Activated CD4-positive, alpha-beta T cell treated with anti-CD3 and anti-CD28 coated beads for 4 hours (primary cell): Measurements from ENCODE around the gene KBTBD7.
"Not testable (repeated sequence)": the region's sequence is repeated elsewhere in the genome, so short reads cannot be mapped to it uniquely, and the experiment has no call there.

Experiments used
- DNase-seq, 2 donors: peaks; one replicate each; pipeline ENCODE4 v3.0.0-alpha.2; 2020

The KBTBD7 gene

DNA sequence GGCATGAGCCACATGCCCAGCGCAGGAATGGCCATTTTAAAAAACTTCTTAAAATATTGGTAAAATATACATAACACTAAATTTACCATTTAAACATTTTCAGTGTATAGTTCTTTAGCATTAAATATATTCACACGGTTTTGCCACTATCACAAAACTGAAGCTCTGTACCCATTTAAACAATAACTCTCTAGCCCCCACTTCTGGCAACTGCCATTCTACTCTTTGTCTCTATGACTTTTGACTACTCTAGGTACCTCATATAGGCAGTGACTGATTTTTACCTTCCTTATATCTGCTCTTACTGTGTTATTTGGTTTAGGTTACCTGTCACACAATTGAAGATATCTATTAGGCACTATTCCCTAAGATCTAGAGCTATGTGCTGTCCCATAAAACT, 2.3 kb upstream of the KBTBD7 start:
- peak in 1 of 2 donors; percentile 6 for DNase-seq

DNA sequence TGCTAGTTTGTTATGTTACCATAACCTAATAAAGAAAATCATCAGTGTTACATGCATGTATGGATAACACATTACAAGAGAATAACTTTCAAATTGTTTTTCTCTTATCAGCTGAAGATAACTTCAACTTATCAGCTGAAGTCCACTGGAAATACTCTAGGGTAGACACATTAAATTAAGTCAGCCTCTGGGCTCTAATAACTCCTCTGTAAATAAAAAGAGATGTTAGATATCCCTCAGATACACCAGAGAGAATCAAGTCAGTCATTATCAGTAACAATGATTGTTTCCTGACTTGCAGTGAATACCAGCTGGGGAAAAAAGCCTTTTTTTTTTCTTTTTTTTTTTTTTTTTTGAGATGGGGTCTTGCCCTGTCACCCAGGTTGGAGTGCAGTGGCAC, 1.6 kb upstream of the KBTBD7 start:
- DNase-seq = no peak

DNA sequence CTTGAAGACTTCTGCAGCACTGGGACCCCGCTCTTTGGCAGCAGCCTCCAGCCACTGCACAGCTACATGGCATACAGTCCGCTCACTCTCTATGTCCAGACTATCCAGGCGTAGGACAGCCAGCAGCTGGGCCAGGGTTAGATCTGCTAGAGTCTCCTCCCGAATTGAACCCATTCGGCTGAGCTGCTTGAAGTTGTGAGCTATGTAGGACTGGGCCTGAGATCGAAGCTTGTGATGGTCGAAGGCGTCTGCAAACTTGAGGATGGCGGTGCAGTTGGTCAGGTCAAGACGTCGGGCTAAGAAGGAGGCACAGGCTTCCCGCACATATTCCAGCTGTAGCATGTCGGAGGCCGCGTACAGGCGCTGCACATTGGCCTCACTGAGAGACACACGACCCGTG, 900 bp downstream of the KBTBD7 start:
- no peak for DNase-seq

DNA sequence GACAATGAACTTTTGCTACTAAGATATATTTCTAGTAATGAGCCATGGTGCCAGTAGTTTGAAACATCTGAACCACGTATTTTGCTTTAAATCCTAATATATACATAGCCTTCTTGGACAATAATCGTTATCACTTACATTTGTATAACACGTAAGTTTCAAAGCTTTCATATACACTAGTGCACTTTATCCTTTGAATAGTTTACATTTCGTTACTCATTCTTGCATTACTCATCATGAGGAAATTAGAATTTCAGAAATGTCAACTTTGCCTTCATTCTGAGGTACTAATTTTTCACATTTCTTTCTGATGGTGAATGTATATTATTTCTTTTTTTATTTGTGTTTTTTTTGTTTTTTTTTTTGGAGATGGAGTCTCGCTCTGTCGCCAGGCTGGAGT, 5.8 kb downstream of the KBTBD7 start:
- no peak for DNase-seq

DNA sequence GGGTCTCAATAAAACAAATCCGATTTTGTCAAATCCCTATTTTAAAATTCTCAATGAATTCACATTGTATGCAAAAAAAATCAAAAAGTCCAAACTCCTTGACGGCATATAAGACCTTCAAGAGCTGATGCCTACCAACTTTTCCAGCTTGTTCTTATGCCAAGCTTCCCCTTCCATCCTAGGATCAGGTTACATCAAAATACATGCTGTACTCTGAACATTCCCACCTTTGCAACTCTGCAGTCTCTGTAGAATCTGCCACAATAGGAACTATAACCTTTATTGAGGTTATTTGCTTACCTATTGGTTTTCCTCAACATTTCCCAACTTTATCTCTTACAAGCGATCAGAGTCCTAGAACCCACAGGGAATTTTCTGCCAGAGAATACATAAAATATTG, 7.9 kb downstream of the KBTBD7 start:
- DNase-seq = no peak

DNA sequence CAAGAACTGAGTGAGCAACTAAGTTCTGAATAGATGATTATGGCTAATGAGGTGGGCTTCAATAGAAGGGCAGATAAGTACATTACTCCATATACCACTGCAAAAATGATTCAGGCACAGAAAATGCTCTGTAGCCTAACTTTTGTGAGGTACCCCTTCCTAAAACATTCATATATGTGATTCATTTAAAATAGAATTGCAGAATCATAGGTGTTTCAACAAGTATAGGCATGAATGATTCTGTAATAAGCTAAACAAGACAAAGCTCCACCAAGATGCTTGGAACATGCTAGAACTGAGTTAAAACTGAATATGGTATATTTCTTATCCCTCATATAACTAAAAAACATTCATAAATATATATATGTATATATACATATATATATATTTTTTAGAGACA, 12.1 kb downstream of the KBTBD7 start:
- no peak for DNase-seq

DNA sequence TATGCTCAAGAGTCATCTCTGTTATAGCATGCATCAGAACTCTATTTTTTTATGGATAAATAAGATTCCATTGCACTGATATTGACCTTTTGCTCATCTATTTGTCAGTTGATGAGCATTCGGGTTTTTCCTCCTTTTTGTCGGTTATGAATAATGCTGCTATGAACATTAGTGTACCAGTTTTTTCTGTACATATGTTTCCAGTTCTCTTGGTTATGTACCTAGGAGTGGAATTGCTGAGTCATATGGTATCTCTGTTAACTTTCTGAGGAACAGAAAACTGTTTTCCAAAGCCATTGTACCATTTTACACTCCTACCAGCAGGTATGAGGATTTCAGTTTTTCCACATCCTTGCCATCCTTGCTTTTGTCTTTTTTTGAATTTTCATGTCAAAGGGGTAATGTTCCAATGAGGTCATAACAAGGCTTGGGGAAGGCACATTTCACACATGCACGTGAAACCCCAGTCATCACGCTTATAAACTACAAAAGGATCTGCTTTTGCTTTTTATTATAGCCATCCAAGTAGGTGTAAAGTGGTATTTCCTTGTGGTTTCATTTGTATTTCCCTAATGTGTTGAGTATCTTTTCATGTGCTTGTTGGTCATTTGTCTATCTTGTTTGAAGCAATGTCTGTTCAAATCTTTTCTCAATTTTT, 14.6 kb downstream of the KBTBD7 start:
- no peak for DNase-seq

DNA sequence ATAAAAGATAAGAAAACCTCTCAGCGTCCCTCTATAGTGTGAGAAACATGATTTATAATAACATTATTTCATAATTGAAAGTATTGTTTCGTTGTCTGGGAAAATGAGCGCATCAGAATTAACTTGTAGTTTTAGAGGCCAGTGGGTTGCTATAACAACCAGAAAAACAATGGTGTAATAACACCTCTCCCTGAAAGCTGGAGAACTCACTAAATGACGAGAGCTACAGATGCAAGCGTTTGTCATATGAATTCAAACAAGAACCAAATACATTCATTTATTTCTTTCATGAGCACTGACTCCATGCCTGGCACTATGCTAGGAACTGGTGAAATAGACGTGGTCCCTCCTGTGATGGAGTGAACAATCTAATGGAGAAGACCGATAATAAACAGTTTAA, 16.3 kb downstream of the KBTBD7 start:
- no peak for DNase-seq

DNA sequence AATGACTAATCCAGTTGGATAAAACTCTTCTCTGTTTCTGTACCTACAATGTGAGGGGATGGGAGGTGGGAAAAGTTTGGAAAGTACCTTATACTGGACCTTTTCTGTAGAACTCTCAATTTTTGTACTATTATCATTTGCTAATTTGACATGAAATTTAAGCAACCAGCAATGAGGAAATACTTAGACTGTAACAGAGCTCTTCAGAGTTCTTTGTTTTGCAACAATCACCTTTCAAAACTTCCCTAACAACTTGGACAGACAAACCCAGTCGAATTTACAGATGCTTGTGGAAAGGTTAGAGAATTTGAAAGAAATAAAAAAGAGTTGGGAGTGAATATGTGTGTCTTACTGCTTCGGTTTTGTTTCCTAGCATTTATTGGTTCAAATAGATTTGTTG, 16.8 kb downstream of the KBTBD7 start:
- DNase-seq = no peak

DNA sequence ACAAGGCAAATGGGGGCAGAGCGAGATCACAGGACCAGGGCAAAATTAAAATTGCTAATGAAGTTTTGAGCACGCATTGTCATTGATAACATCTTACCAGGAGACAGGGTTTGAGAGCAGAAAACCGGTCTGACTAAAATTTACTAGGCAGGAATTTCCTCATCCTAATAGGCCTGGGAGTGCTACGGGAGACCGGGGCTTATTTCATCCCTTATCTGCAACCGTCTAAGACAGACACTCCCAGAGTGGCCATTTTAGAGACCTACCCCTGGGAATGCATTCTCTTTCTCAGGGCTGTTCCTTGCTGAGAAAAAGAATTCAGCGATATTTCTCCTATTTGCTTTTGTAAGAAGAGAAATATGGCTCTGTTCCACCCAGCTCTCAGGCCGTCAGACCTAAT, 18.8 kb downstream of the KBTBD7 start:
- not testable (repeated sequence) for DNase-seq

DNA sequence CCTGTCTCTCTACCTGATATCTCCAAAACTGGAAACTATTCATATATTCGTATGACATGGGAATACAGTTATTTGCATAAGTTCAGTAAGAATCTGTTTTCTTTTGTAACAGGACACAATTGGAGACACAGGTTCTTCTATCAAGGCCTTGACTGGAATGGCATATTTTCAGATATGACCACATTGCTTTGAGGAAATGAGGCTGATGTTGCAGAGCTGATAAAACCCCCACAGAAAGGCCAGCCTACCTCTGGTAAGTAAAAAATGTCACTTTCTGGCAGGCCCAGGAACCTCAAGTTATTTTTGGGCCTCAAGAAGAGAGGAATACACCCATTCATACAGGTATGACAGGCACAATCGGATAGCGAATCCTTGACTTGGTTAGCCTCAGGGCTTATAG, 32.2 kb downstream of the KBTBD7 start:
- DNase-seq = no peak

DNA sequence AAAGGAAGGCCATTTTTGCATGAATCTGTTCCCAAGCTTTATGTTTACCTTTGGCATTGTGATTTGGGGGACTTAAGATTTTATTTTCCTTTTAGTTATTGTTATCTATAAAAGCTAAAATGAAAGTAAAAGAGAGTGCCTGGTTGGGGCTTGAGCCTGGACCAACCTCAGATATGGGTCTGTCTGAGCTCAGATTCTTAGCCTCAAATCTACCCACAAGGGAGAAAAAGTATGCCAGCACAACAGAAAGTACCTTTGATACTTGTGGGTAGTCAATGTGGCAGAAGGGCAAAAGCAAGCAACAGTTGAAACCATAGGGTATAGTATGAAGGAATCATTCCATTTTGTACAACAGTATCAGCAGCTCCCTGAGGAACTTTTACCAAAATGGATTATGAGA, 35.2 kb downstream of the KBTBD7 start:
- no peak for DNase-seq

DNA sequence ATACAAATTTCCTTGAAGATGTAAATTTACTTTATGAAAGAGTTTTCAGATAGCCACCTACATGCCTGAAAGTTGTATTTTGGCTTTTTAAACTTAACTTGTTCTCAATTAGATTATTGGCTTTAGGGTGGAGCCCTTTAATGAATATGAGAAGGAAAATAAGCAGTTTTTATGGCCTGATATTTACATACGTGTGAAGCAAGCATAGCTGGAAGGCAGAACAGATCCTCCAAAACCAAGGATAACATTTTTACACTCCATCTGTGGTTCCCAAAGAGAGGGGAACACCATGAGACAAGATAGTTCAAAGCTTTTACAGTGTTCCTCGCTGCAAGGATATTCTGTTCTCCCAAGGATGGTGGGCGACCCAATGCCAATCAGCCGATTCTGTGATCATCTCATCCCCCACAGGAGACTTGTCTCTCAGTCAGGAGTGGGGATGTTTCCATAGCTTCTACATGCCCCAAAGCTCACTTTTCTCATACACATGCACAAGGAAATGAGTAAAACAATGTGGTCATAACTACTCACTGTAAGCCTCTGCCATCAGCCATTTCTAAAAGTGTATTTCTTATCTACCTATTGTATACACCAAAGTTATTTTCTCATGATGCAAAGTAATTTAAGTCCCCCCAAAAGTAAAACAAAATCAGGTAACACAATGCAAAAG, 37.2 kb downstream of the KBTBD7 start:
- no peak for DNase-seq

DNA sequence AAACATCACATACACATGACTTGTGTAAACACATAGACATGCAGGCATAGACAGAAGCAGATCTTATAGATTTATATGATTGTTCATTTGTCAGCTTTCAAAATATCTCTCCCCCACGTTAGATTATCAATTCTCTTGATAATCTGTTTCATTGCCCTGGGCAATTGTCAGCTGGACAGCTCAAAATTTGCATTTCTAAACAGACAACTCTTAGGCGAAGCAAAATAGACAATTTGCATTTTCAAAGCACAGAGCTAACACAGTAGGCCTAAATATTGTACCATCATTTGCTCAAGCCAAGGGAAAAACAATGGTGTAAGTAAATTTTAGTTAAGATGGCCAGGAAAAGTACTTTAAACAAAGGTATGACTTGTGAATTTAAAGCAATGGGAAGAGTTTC, 37.7 kb downstream of the KBTBD7 start:
- no peak for DNase-seq

DNA sequence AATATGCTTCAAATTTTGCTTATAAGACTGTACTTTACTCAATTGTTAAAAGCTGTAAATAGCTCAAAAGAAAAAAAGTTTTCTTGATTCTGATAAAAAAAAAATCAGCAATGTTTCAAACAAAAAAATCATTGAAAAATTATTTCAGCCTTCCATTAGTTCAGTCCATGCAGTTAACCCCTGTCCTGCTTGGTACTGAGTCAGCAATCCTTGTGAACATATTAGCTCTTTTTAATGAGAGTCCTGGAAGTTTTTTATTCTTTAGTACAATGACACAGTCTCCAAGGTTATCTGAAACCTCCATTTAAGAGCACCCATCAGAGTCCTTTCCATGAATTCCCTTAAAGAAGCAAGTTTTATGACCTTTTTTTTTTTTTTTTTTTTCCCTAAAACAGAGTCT, 40.3 kb downstream of the KBTBD7 start:
- DNase-seq = no peak

DNA sequence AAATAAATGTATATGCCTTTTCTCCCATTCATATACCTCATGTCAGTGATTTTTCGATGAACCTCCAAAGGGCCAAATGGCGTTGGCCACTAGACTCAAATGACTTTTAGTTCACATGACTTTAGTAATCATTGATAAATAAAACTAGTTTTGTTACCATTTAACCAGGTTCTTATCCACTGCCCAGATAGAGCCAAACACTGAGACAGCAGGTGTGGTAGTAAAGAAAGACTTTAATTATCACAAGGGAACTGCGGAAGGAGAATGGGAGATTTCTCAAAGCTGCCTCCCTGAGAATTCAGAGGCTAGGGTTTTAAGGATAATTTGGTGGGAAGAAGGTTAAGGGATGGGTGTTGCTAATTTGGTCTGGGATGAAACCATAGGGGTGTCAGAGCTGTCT, 42.4 kb downstream of the KBTBD7 start:
- DNase-seq = no peak

DNA sequence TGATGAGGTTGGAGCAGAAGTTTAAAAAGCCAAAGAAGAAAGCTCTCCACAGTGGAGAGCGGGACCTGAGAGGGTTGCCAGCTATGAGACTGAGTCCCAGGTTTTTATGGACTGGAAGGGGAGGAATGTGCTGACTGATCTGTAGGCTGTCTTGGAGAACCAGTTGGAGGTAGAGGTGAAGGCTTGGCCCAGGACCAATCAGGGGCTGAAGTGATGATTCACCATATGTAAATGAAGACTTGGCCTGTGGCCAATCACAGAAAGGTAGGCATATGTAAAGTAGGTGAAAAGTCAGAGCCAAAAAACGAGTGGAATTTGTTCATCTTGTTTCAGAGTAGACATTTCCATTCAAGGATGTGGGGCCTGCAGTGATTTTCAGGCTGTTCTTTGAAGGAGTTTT, 44.3 kb downstream of the KBTBD7 start:
- no peak for DNase-seq

DNA sequence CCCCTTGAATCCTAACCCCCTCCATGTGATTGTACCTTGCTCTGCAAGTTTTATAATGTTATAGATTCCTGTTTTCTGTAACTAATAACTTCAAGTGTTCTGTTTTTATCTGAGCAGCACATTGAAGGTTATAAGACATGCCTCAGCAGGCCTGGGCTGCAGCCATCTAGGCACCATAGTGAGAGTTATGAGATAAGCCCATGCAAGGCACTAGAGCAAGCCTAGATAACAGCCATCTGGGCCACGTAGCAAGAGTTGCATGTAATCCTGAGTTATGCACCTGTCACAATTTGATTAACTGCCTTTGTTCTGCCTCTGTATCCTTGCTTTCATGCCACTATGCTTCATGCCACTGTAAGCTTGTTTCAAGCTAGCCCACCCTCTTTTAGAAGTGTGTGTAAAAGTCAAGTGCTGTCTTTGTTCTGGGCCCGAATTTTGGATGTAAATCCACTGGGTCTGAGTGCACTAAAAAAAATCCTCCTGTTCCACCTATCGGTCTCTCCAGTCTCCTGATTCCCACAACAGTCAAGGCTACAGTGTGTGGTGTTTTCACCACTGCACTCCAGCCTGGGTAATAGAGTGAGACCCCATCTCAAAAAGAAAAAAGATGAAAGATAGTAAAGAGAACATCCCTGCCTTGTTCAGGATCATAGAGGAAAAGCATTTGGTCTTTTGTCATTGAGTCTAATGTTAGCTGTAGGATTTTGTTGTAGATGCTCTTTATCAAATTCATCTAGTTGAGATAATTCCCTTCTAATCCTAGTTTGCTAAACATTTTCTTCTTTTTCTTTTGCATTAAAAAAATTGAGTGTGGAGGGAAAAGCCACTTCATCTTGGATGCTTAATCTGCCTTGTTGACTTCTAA, 45.7 kb downstream of the KBTBD7 start:
- no peak for DNase-seq

DNA sequence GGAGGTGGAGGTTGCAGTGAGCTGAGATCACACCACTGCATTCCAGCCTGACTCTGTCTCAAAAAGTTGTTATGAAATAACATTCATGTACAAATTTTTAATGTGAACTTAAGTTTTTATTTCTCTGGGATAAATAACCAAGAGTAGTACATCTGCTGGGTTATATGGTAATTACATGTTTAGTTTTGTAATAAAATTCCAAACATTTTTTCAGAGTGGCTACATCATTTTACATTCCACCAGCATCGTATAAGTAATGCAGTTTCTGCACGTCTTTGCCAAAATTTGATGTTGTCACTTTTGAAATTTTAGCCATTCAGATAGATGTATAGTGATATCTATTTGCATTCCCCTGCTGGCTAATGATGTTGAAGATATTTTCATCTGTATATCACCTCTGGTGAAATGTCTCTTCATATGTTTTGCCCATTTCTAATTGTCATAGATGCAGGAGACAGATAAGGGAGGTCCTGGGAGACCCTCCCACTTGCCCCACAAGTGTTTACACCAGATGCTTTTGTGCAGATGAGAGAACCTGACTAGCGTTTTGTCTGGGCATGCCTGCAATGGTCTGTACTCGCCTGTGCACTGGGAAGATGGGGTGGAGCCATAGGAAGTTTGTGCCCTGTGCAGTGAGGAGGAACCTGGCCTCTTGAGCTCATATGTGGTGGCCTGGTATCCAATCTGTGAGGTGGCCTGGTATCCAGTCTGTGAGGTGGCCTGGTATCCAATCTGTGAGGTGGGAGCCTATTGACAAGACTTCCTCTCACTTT, 49.0 kb downstream of the KBTBD7 start:
- no peak for DNase-seq

DNA sequence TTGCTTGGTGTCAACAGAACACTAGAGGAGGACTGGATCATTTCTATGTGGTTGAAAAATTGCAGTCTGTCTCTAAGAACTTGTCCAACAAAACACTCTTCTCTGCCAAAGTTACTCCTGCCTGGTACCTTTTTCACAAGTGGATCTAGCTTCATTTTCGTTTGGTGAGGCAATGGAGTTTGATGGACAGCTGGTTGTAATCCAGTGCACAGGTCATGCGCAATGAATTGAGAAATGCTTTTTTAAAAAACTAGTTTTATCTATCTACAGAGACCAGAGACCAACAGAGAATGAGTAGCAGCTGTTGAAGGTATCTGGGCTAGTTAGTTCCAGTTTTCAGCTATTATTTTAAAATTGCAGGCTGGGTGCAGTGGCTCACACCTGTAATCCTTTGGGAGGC, 49.8 kb downstream of the KBTBD7 start:
- DNase-seq = no peak
